Dedifferentiated amniotic fluid mesenchymal stem cell (primary cell): Measurements from ENCODE around the gene POLR2H.

Experiments
- DNase-seq: peaks from one replicate; pipeline ENCODE4 v3.0.0-alpha.2; 2016; ENCODE audit errors: extremely low spot score

POLR2H gene

GRCh38 chr3:184361532-184361931, at the start of gene POLR2H, which contains the start of gene CLCN2:
POLR2H (plus strand) TSS chr3:184361710; CDS start chr3:184363493, 1,783 bp downstream.
CLCN2 (minus strand) TSS chr3:184361605; CDS start chr3:184361479, 126 bp downstream.
- DNase-seq = no peak

GRCh38 chr3:184314363-184314699, 47.2 kb upstream of the POLR2H start, which contains the start of gene EIF4G1:
EIF4G1 (plus strand) TSS chr3:184314606; CDS start chr3:184315797, 1,191 bp downstream.
- DNase-seq = peak; percentile 83

GRCh38 chr3:184314700-184315542, 46.6 kb upstream of the POLR2H start:
- DNase-seq = peak; percentile 58

- no peak for DNase-seq
These were observed 46.0 kb upstream of the POLR2H start for GRCh38 chr3:184315543-184315867.

GRCh38 chr3:184315871-184316661, 45.4 kb upstream of the POLR2H start:
- DNase-seq = no peak

- no peak for DNase-seq
These were observed 44.7 kb upstream of the POLR2H start for GRCh38 chr3:184316792-184317191.

GRCh38 chr3:184317201-184317600, 44.3 kb upstream of the POLR2H start:
- no peak for DNase-seq

- DNase-seq = peak; percentile 97
These were observed 41.4 kb upstream of the POLR2H start for GRCh38 chr3:184320104-184320445.

- no peak for DNase-seq
These were observed 39.8 kb upstream of the POLR2H start for GRCh38 chr3:184321666-184322065.

- no peak for DNase-seq
These were observed 38.6 kb upstream of the POLR2H start for GRCh38 chr3:184322731-184323487.

- DNase-seq = no peak
These were observed 37.8 kb upstream of the POLR2H start for GRCh38 chr3:184323696-184324095.

- DNase-seq = no peak
These were observed 36.2 kb upstream of the POLR2H start for GRCh38 chr3:184325269-184325668.

- DNase-seq = no peak
These were observed 35.7 kb upstream of the POLR2H start for GRCh38 chr3:184325715-184326369.

GRCh38 chr3:184327171-184327570, 34.3 kb upstream of the POLR2H start:
- DNase-seq = no peak

- DNase-seq = no peak
These were observed 33.0 kb upstream of the POLR2H start for GRCh38 chr3:184328516-184328915.

- DNase-seq = peak; percentile 65
These were observed 29.0 kb upstream of the POLR2H start for GRCh38 chr3:184332370-184333090.

- DNase-seq = no peak
These were observed 28.3 kb upstream of the POLR2H start for GRCh38 chr3:184333190-184333589.

- DNase-seq = no peak
These were observed 27.8 kb upstream of the POLR2H start for GRCh38 chr3:184333700-184334099.

GRCh38 chr3:184334470-184335158, 26.9 kb upstream of the POLR2H start:
- peak; percentile 34 for DNase-seq

GRCh38 chr3:184335291-184335660, 26.2 kb upstream of the POLR2H start:
- DNase-seq = no peak
